Adipocyte (in vitro differentiated cells): ENCODE results near the gene DMBX1.

Experiments used
- DNase-seq: peaks from one replicate; pipeline ENCODE4 v3.0.0-alpha.2; 2015; ENCODE audit warnings: low read depth
- H3K27me3 ChIP-seq: replicated peaks from 2 replicates; pipeline ENCODE4 v1.7.0; 2013; ENCODE audit warnings: mild to moderate bottlenecking, low read length, moderate library complexity; ENCODE audit not compliant: control insufficient read depth, insufficient read depth
- H3K36me3 ChIP-seq: 2 replicates; pipeline ENCODE4 v1.7.0; 2013; ENCODE audit warnings: low read length, mild to moderate bottlenecking, moderate library complexity; ENCODE audit not compliant: control insufficient read depth, insufficient read depth, severe bottlenecking
- H3K4me1 ChIP-seq: 2 replicates; pipeline ENCODE4 v1.7.0; 2013; ENCODE audit warnings: mild to moderate bottlenecking, low read length, moderate library complexity; ENCODE audit not compliant: control insufficient read depth, insufficient read depth
- H3K4me3 ChIP-seq: 2 replicates; pipeline ENCODE4 v1.7.0; 2013; ENCODE audit warnings: mild to moderate bottlenecking, low read length, moderate library complexity
- H3K9ac ChIP-seq: 2 replicates; pipeline ENCODE4 v1.7.0; 2013; ENCODE audit warnings: mild to moderate bottlenecking, low read length, moderate library complexity
- H3K9me3 ChIP-seq: 2 replicates; pipeline ENCODE4 v1.7.0; 2013; ENCODE audit warnings: mild to moderate bottlenecking, low read length, moderate library complexity; ENCODE audit not compliant: control insufficient read depth

Gene DMBX1

DNA sequence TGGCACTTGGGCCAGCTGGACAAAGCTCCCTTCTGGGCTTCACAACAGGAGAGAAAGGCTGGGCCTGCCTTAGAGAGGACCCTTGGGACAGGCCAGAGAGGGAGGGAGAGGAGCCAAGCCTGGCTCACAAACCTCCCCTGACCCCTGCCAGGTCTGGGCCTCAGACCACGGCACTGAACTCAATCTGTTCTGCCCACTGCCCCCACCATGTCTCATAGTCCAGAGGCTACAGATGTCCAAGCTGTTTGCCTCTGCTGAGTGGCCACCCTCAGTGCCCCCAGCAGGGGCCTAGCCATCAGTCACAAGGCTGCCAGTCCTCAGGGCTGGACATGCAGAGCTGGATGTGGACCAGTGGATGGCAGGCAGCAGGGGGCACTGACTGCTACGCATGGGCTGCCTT lies 13.0 kb upstream of the DMBX1 start:
- Histone ChIP-seq H3K4me3 (no peak overlapping the region), H3K27me3 (peaks cover 56% of the 10 kb centered on the region), H3K9ac (no peak overlapping the region), H3K36me3 (no peaks in the 10 kb centered on the region), H3K9me3 (no peaks in the 10 kb centered on the region), H3K4me1 (peaks cover 19% of the 10 kb centered on the region)
- no peak for DNase-seq

DNA sequence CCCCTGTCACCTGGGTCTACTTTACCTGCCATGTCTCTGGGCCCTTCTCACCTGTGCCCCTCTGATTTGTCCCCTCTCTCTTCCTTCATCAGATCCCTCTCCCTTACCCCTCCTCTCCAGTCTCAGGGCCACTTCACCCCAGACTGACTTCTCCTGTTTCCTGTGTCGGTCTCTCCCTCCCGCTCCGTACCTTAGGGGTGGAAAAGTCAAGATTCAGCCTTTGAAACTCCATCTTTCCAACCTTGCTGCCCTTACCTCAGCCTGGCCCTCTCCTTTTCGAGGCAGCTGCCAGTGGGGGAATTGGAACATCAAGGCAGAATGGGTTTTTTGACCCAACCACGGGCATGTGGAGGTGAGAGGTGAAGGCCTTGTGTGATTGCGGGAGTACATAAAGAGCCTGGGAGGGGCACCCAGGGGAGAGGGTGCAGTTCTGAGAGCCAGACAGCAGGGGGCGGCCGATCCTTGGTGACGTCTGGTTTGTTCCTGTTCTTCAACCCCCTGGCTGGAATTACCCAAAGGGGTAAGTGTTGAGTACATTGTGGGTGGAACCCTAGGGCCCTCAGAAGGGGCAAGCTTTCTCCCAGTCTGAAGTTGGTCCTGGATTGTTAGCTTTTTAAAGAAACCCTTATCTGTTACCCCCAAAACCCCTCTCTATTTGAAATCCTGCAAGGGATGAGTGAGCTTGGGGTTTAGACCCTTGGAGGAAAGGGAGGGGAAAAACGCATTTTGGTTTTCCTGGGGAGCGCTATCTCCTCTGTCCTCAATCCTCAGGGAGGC lies 12.3 kb upstream of the DMBX1 start:
- Histone ChIP-seq H3K4me3 (no peak overlapping the region), H3K36me3 (no peaks in the 10 kb centered on the region), H3K9ac (no peak overlapping the region), H3K27me3 (peaks cover 58% of the 10 kb centered on the region), H3K9me3 (peaks cover 3% of the 10 kb centered on the region), H3K4me1 (peaks cover 19% of the 10 kb centered on the region)
- DNase-seq: peak; percentile 84

DNA sequence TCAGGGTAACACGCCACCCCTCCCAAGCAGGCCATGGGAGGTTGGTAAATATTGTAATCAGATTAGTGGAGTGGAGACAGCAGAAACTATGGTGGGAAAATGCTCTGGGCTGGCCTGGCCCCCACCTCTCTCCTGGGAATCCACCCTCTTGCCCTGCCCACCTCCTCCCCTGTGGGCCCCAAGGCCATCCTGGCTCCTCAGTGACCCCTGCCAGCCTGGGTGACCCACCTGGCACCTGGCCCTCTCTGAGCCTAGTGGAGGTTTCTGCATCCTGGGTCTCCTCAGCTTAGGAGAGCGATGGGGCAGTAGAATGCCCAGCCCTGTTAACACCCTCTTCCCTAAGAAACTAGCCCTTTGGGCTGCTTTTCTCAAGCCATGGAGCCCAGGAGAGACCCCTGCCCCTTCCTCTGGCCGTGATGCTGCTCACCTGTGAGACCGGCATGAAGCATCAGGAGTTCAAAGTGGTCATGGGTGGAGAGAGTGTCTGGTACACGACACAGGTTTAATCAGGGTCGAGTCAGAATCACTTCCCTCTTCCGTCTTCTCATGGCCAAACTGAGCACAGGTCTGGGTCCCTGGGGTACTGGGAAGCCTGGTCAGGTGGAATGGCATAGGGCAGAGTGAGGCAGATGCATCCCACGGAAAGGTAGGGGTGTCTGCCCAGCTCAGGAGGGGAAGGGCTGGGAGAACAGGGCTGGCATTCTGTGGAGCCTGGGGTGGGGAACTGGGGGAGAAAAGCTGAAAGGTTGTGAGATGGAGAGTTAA lies 10.7 kb upstream of the DMBX1 start:
- Histone ChIP-seq H3K4me1 (peaks cover 19% of the 10 kb centered on the region), H3K4me3 (no peak overlapping the region), H3K27me3 (peaks cover 57% of the 10 kb centered on the region), H3K9ac (no peak overlapping the region), H3K36me3 (no peaks in the 10 kb centered on the region), H3K9me3 (peaks cover 5% of the 10 kb centered on the region)
- no peak for DNase-seq

DNA sequence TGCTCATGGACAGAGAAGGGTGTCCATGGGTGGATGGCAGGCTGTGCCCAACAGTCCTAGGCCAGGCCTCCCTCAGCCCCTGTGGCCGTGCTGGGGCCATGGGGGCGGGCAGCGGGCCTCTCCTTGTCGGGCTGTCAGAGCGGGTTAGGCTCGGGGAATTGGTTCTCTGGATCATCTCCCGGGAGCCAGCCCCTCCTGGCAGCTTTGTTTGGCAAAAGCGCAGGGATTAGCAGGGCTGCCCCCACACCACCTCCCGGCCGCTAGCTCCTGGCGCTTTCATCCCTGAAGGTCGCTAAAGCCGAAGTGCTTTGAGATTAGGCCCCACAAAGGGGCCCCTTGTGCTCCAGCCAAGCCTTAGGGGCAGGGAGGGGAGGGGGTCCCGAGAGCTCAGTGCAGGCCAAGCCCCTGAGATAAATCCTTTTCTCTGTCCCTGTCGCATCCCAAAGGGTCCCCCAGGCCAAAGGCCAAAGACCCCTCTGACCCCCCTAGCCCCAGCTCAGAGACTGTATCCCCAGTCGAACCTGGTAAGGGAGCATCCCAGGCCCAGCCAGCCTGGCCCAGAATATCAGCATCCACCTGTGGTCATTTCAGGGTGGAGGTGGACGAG lies 9.8 kb upstream of the DMBX1 start:
- Histone ChIP-seq H3K4me3 (no peak overlapping the region), H3K36me3 (no peaks in the 10 kb centered on the region), H3K4me1 (peaks cover 19% of the 10 kb centered on the region), H3K27me3 (peaks cover 61% of the 10 kb centered on the region), H3K9me3 (peaks cover 5% of the 10 kb centered on the region), H3K9ac (no peak overlapping the region)
- DNase-seq: no peak

DNA sequence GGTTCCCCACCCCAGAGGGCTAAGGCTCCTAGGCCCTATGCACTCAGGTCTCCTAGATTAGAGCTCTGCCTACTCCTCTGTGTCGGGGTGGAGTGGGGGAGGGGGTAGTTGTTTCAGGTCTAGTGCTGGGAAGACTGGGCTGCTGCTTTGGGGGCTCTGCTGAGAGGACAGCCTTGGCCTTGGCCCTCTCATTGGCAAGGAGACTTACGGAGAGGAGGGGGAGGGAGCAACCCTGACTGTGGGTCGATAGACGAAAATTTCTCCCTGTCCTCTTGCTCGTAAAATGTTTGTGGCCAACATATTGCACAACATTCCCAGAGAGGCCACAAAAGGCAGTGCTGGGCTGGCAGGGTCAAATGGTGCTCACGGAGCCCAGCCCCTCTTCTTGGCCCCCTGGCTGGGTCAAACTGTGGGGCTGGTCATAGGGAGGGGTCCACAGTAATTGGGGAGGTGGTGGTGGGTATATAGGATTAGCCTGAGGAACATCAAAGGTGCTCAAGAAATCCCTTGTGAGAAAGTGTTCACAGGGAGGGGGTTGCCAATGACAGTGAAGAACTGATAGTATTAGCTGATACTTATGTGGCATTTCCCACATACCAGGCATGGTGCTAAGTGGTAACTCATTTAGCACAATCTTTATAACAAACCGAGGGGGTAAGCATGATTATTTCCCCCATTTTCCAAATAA lies 8.5 kb upstream of the DMBX1 start:
- Histone ChIP-seq H3K9ac (no peak overlapping the region), H3K9me3 (peaks cover 5% of the 10 kb centered on the region), H3K27me3 (peaks cover 58% of the 10 kb centered on the region), H3K36me3 (no peaks in the 10 kb centered on the region), H3K4me3 (no peak overlapping the region), H3K4me1 (peaks cover 19% of the 10 kb centered on the region)
- peak; percentile 15 for DNase-seq

DNA sequence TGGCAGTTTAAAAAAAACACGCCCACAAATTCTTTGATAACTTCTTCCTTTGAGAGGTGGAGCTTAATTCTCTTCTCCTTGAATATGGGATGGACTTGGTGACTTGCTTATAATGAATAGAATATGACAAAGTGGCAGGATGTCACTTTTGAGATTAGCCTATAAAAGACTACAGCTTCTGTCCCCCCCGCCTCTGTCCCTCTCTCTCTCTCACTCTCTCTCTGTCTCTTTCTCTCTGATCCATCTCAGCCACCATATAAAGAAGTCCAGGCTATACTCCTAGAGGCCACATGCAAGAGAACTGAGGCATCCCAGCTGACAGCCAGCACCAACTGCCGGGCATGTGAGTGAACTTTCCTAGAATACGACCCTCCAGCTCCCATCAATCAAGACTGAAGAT lies 7.7 kb upstream of the DMBX1 start:
- Histone ChIP-seq H3K36me3 (no peaks in the 10 kb centered on the region), H3K4me3 (no peak overlapping the region), H3K9me3 (peaks cover 5% of the 10 kb centered on the region), H3K9ac (no peak overlapping the region), H3K27me3 (peaks cover 66% of the 10 kb centered on the region), H3K4me1 (peaks cover 13% of the 10 kb centered on the region)
- DNase-seq: no peak

DNA sequence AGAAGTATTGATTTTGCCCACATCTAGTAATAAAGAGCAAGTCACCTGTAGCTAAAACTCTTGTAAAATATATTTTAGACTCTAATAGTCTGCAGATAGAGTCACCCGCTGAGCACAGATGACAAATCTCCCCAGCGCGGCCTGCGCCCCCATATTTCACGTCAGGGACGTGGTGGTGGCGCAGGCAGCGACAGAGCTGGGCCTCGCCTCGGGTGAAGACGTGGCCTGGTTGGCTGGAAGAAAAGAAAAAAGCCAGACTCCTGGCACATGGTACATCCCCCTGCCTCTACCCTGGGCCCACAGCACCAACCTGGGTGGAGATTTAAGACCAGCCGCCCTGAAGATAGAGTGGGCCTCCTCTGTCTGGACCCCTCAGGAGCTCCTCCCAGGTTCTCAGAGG lies 6.0 kb upstream of the DMBX1 start:
- Histone ChIP-seq H3K9me3 (peaks cover 5% of the 10 kb centered on the region), H3K9ac (no peak overlapping the region), H3K4me1 (peaks cover 9% of the 10 kb centered on the region), H3K4me3 (no peak overlapping the region), H3K27me3 (peaks cover 75% of the 10 kb centered on the region), H3K36me3 (no peaks in the 10 kb centered on the region)
- DNase-seq: no peak

DNA sequence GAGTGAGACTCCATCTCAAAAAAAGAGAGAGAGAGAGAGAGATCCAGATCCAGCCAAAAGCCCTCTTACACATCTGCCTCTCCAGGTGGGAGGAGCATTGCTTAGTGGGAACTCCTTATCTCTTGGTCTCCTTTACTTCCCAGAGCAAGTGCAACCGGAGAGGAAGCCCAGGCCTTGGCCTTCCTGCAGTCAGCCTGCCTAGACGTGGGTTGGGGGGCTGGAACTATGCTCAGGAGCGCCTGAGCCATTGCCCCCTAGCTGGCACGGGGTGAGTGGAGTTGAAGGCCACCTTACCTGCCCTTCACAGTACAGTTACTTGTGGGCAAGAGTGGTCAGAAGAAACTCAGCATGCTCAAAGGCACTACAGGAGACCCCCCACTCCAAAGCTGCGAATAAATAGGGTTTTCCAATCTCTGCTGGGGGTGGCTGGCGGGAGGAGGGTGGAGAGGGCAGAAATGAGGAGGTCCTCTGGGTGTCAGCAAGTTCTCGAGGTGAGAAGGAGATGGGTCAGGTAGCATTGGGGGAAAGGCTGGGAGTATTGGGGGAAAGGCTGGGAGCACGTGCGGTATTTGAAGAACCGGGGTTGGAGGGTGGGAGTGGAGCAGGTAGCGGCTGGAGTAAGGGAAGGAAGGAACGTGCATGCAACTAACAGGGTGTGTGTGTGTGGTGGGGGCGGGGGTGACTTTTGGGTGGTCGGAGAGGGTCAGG lies 4.7 kb upstream of the DMBX1 start:
- H3K9me3 ChIP-seq: peaks cover 5% of the 10 kb centered on the region
- H3K4me1 ChIP-seq: peaks cover 12% of the 10 kb centered on the region
- no peaks in the 10 kb centered on the region for H3K36me3 ChIP-seq
- no peak overlapping the region for H3K9ac ChIP-seq
- H3K27me3 ChIP-seq: peaks cover 75% of the 10 kb centered on the region
- DNase-seq: no peak
- no peak overlapping the region for H3K4me3 ChIP-seq

DNA sequence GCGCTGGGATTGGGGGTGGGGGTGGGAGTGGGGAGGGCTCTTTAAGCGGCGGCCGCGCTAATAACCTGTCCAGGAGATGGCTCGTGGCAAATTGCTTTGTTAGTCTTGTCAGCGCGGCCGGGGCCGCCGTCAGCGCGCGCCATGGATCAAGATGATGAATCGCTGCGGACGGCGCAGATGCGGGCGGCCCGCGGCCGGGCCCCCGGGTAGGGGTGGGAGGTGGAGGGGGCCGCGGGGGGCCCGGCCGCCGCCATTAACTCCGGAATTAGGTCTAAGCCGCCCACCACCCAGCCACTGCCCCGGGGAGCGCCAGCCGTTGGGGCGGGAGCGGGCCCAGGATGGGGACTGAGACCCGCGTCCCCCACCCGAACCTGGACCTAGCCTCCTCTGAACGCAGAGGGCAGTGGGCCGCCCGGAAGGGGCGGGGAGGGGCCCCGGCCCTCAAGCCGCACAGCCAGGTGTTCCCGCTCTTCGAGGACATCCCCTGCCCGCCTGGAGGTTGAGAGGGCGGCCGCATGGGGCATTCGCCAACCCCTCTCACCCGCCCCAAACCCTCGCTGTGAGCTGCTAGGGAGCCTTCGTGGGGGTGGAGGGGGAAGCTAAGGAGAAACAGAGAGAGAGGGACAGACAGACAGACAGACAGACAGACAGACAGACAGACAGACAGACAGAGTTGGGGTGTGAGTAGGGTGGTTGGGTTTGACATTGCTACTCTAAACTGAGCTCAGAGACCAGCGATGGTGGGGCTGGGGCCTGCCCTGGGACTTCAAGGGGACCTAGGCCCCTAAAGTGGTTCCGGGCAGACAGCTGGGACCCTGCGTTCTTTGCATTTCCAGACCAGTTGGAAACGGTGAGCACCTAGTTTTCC lies 3.8 kb upstream of the DMBX1 start:
- Histone ChIP-seq H3K9me3 (peaks cover 5% of the 10 kb centered on the region), H3K9ac (no peak overlapping the region), H3K36me3 (no peaks in the 10 kb centered on the region), H3K27me3 (peaks cover 83% of the 10 kb centered on the region), H3K4me3 (no peak overlapping the region), H3K4me1 (peaks cover 17% of the 10 kb centered on the region)
- no peak for DNase-seq

DNA sequence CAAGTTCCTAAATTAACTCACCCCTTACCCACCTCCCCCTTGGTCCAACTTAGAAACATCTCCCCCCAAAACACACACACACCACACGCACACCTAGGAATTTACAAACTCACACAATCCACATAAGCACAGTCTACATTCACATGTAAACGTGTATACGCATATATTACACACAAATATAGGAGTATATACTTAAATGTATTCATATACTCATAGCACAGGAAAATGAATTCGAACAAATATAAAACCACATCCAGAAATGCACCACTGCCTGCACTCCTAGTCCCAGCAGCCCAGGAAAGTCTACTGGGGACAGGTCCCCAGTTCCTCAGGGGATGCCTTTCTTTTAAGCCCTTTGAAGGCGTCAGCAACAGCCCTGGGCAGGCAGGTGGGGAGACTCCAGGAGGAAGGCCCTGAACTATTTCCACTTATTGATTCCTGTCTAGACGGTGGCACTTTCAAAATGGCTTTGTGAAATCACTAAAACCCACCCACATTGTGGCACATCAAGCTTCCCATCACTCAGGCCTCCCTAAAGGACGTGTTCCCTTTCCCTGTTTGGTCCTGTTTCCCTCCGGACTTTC lies 3.1 kb upstream of the DMBX1 start:
- Histone ChIP-seq H3K9ac (no peak overlapping the region), H3K9me3 (peaks cover 7% of the 10 kb centered on the region), H3K4me3 (no peak overlapping the region), H3K4me1 (peaks cover 10% of the 10 kb centered on the region), H3K36me3 (no peaks in the 10 kb centered on the region), H3K27me3 (peaks cover 83% of the 10 kb centered on the region)
- DNase-seq: no peak
